Measurements from ENCODE around the gene UBE2U. TPM values are rescaled to one million over a fixed set of nuclear protein-coding genes. Genes with fewer than 3 reads are reported as not detected.
"Not testable (repeated sequence)": the region's sequence is repeated elsewhere in the genome, so short reads cannot be mapped to it uniquely, and the experiment has no call there.

Gene UBE2U
- total RNA-seq, 1 donor: not detected

DNA sequence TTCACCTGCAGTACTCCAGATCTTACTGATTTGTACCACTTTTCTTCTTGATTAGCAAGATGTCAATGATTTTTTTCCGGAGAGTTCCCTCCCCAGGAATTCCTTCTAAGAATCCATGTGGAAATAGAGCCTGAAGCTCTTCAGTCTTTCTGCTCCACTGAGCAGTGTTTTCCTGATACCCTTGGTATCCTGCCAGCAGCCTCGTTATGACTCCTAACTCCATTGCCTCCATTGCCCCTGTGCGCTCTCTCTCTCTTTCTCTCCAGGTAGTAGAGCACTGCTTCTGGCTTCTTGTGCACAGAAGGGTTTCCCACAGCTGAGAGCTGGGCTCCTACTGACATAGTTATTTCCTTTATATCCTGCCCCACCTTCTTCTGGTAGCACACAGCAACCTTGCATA lies 12.2 kb downstream of the UBE2U start:
- TF ChIP-seq, protein P1, sequence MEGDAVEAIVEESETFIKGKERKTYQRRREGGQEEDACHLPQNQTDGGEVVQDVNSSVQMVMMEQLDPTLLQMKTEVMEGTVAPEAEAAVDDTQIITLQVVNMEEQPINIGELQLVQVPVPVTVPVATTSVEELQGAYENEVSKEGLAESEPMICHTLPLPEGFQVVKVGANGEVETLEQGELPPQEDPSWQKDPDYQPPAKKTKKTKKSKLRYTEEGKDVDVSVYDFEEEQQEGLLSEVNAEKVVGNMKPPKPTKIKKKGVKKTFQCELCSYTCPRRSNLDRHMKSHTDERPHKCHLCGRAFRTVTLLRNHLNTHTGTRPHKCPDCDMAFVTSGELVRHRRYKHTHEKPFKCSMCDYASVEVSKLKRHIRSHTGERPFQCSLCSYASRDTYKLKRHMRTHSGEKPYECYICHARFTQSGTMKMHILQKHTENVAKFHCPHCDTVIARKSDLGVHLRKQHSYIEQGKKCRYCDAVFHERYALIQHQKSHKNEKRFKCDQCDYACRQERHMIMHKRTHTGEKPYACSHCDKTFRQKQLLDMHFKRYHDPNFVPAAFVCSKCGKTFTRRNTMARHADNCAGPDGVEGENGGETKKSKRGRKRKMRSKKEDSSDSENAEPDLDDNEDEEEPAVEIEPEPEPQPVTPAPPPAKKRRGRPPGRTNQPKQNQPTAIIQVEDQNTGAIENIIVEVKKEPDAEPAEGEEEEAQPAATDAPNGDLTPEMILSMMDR (IDR thresholded peaks at IDR 0.05; ENCODE audit: insufficient read depth, low read depth, low read length): no peak
- no peak for DNase-seq (ENCODE audit: low read depth)
- no peak overlapping the region for H3K4me3 ChIP-seq (ENCODE audit: low read depth, low read length)

DNA sequence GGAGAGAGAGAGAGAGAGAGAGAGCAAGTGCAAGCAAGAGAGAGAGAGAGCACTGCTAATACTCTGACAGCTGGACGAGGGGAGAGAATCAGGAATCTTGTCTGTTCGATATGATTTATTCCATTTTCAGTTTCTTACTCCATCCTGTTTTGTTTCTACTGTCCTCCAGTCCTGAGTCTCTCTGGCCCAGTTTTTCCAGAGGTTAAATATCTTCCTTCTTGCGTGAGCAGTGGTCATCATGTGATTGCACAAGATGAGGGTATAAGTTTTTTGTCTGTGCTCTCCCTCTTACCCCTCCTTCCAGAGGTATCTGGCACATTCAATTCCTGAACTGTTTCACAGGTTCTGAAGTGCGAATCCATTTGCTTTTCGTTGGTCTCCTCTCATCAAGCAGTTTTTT lies 16.8 kb downstream of the UBE2U start:
- DNase-seq (ENCODE audit: low read depth): peak; percentile 64
- no peak overlapping the region for H3K4me3 ChIP-seq (ENCODE audit: low read depth, low read length)
- TF ChIP-seq, protein P1 (IDR thresholded peaks at IDR 0.05; ENCODE audit: insufficient read depth, low read depth, low read length): no peak

DNA sequence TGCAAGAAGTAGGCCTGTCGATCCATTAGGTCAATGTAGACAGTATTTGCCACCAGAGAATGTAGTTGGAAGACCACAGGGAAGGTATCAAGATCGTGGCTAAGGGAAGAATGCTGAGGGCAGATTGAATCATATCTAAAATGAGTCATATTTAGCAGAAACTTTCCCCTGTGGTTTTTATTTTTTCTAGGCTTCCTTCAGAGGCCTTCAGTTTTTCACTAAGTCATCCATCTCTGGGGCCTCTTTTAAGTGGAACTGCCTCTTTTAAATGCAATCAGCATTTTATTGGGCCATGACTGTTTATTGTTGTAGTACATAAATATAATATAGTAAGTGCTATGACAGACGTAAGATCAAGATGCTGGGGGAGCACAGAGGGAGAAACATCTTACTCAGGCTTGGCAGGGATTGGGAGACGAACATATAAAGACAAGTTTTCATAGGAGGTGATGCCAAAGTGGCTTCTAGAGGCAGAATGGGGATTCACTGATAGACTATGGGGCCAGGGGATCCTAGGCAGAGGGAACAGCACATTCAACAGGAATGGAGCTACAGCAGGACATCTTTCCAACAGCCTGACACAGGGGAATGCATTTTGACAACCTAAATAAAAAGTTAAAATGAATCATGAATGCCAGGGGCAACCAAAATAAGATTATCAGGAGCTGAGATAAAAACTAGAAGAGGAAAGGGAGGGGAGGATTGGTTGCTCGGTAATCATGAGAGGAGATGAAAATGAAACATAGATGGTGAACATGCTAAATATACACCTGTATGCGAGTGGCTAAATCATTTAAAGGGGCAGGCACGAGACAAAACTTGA lies 20.1 kb downstream of the UBE2U start:
- TF ChIP-seq, protein P1 (IDR thresholded peaks at IDR 0.05; ENCODE audit: insufficient read depth, low read depth, low read length): no peak
- peak; percentile 91 for DNase-seq (ENCODE audit: low read depth)
- no peak overlapping the region for H3K4me3 ChIP-seq (ENCODE audit: low read depth, low read length)

DNA sequence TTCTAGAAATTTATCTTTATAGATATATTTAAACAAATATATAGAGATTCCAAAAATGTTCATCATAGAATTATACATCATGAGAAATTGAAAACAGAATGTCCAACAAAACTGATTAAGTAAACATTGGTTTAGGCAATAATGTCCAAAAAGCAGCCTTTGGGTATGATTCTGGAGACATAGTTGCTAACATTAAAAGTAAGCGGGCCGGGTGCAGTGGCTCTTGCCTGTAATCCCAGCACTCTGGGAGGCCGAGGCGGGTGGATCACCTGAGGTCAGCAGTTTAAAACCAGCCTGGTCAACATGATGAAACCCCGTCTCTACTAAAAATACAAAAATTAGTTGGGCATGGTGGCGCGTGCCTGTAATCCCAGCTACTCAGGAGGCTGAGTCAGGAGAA lies 20.8 kb downstream of the UBE2U start:
- not testable (repeated sequence) for DNase-seq (ENCODE audit: low read depth); H3K4me3 ChIP-seq (ENCODE audit: low read depth, low read length)

DNA sequence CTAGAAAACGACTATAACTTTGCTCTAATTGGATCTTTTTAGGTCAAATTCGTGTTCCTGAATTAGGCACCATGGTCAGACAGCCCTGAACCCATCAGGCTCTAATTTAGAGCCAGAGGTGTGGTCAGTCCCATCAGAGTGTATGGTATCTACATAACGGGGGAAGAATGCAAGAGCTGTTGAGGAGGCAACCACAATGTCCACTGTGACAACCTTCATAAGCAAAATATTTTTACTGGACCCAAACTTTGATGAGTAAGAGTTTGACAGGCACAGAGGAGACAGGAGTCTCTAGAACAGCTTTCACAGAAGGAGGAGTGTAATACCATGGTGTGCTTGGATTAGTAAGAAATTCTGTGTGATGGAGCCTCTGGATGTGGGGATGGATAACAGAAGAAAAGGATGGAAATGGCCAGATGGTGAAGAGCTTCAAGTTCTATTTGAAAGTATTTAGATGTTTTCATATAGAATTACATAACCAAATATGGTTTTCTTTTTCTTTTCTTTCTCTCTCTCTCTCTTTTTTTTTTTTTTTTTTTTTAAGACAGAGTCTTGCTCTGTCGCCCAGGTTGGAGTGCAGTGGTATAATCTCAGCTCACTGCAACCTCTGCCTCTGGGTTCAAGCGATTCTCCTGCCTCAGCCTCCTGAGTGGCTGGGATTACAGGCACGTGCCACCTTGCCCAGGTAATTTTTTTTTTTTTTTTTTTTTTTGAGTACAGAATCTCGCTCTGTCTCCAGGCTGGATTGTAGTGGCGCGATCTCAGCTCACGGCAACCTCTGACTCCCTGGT lies 24.9 kb downstream of the UBE2U start:
- TF ChIP-seq, protein P1 (IDR thresholded peaks at IDR 0.05; ENCODE audit: insufficient read depth, low read depth, low read length): no peak
- no peak overlapping the region for H3K4me3 ChIP-seq (ENCODE audit: low read depth, low read length)
- DNase-seq (ENCODE audit: low read depth): no peak

DNA sequence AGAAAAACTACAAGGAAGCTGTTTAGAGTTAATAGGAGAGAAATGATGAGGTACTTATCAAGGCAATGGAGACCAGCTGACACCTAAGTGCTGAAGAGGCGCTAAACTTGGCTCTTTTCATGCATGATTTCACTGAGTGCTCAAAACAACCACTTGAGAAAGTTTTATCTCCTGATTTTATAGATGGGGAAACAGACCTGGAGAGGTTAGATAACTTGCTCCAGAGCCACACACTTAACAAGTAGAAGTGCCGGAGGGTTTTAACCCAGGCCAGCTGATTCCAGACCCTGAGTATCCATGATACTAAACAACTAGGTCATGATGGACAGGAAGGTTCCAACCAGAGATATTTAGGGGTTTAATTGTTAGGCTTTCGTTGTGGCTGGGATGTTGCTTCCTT lies 25.9 kb downstream of the UBE2U start:
- H3K4me3 ChIP-seq (ENCODE audit: low read depth, low read length): no peak overlapping the region
- DNase-seq (ENCODE audit: low read depth): no peak
- TF ChIP-seq, protein P1 (IDR thresholded peaks at IDR 0.05; ENCODE audit: insufficient read depth, low read depth, low read length): no peak

DNA sequence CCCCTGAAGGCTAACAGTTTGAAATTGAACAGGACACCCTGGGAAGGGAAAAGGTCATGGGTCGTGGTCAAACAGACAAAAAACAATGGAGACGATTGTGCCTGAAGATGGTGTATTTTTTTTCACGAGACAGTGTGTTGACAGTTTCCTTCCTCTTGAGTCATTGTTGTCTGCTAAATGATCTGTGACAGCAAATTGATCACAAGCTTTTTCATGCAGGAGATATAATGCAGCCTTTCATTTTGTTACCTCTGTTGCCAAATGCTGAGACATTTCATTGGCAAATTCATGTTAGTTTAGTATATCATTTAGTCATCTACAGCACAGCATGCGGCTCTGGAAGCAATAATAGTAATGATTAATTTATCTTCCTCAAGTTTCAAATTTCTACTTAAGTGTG lies 27.7 kb downstream of the UBE2U start:
- no peak for DNase-seq (ENCODE audit: low read depth)
- TF ChIP-seq, protein P1 (IDR thresholded peaks at IDR 0.05; ENCODE audit: insufficient read depth, low read depth, low read length): no peak
- H3K4me3 ChIP-seq (ENCODE audit: low read depth, low read length): no peak overlapping the region
